22Rv1 (cell line): ENCODE measurements around the gene C22orf15.

ENCODE experiments used
- H3K27ac ChIP-seq: fragments of 450-650 bp; 2 replicates; pipeline ENCODE4 v1.5.1; 2017
- CTCF ChIP-seq: fragments of 450-650 bp; IDR thresholded peaks from 2 replicates; pipeline ENCODE4 v1.5.1; 2017; ENCODE audit warnings: mild to moderate bottlenecking
- ZFX ChIP-seq: fragments of 450-650 bp; IDR thresholded peaks from 2 replicates; pipeline ENCODE4 v1.6.1; 2017; ENCODE audit warnings: antibody characterized with exemption, borderline replicate concordance

Gene C22orf15

GRCh38 chr22:23801238-23801821 is 38.5 kb downstream of the C22orf15 start:
- TF ChIP-seq ZFX (no peak), CTCF (no peak)
- no peak overlapping the region; the same call in 1 of the 2 replicates for H3K27ac ChIP-seq

- TF ChIP-seq CTCF (no peak), ZFX (no peak)
- H3K27ac ChIP-seq = no peak overlapping the region; the same call in 1 of the 2 replicates
These were observed 39.1 kb downstream of the C22orf15 start for GRCh38 chr22:23801886-23802377.

- no peak overlapping the region for H3K27ac ChIP-seq
- TF ChIP-seq CTCF (no peak), ZFX (no peak)
These were observed 40.4 kb downstream of the C22orf15 start for GRCh38 chr22:23803001-23803819.

GRCh38 chr22:23804781-23805291 is 42.0 kb downstream of the C22orf15 start:
- TF ChIP-seq ZFX = no peak
- TF ChIP-seq CTCF = no peak
- no peak overlapping the region for H3K27ac ChIP-seq

- no peak overlapping the region for H3K27ac ChIP-seq
- TF ChIP-seq CTCF (no peak), ZFX (no peak)
These were observed 44.0 kb downstream of the C22orf15 start for GRCh38 chr22:23806837-23807236.

- no peak overlapping the region for H3K27ac ChIP-seq
These were observed 49.6 kb downstream of the C22orf15 start for GRCh38 chr22:23812378-23812777.

More at GRCh38 chr22:23812378-23812777, 49.6 kb downstream of the C22orf15 start:
- no peak for TF ChIP-seq CTCF
- no peak for TF ChIP-seq ZFX
